H1 (cell line): ENCODE data around the gene JMJD1C. TPM values are rescaled to one million over a fixed set of nuclear protein-coding genes. Genes with fewer than 3 reads are reported as not detected.

Source experiments
- CTCF ChIA-PET: fragments of 300-600 bp; sonication (Branson Sonifier 250); formaldehyde crosslinking; loops from one replicate; lab custom pipeline; 2021; ENCODE audit not compliant: partially characterized antibody; lab: Charles Lee
- POLR2A ChIA-PET: fragments of 300-600 bp; sonication (Branson Sonifier 250); formaldehyde crosslinking; loops from one replicate; lab custom pipeline; 2021; ENCODE audit warnings: inconsistent platforms; ENCODE audit not compliant: partially characterized antibody; lab: Charles Lee
- DNase-seq, 2 experiments: peaks; one replicate each; pipeline versions ENCODE4 v3.0.0 to v3.0.0-alpha.2; 2010 to 2022; ENCODE audit warnings: low spot score in 2 of 2, low read depth in 1 of 2, mixed read lengths in 1 of 2
- FAIRE-seq: peaks from 2 replicates; lab custom pipeline; 2011; peaks lifted over from hg19 to GRCh38; lab: Jason Lieb, UNC
- H2AFZ ChIP-seq: 2 replicates; pipeline ENCODE4 v1.8.1; 2012; ENCODE audit warnings: low read length, inconsistent platforms
- H2AK5ac ChIP-seq: 2 replicates; pipeline ENCODE4 v1.6.1; 2013; ENCODE audit warnings: low read depth, low read length
- H2BK120ac ChIP-seq: replicated peaks from 2 replicates; pipeline ENCODE3; 2013; ENCODE audit warnings: low read depth, low read length, inconsistent platforms
- H2BK12ac ChIP-seq: 2 replicates; pipeline ENCODE4 v1.6.1; 2013; ENCODE audit warnings: low read depth, low read length
- H2BK15ac ChIP-seq: 2 replicates; pipeline ENCODE4 v1.6.1; 2013; ENCODE audit warnings: low read length
- H2BK20ac ChIP-seq: 2 replicates; pipeline ENCODE4 v1.6.1; 2013; ENCODE audit warnings: low read length
- H2BK5ac ChIP-seq: 2 replicates; pipeline ENCODE4 v1.6.1; 2013; ENCODE audit warnings: low read depth, low read length
- H3K14ac ChIP-seq: 2 replicates; pipeline ENCODE4 v1.6.1; 2013; ENCODE audit warnings: inconsistent platforms; ENCODE audit not compliant: insufficient read length
- H3K18ac ChIP-seq: 2 replicates; pipeline ENCODE4 v1.6.1; 2013; ENCODE audit warnings: low read length; ENCODE audit errors: extremely low read depth
- H3K23ac ChIP-seq: 2 replicates; pipeline ENCODE4 v1.6.1; 2013; ENCODE audit warnings: inconsistent platforms; ENCODE audit not compliant: insufficient read length
- H3K23me2 ChIP-seq: 2 replicates; pipeline ENCODE4 v1.6.1; 2013; ENCODE audit warnings: low read depth, low read length
- H3K27ac ChIP-seq: 2 replicates; pipeline ENCODE4 v1.6.1; 2011; ENCODE audit warnings: low read depth, low read length, inconsistent platforms
- H3K27me3 ChIP-seq, 4 experiments: replicated peaks in 1 of 4; 1 replicate in 1 of 4; 2 replicates in 3 of 4; pipeline versions ENCODE4 v1.6.1 to v1.8.1; 2011 to 2013; ENCODE audit warnings: low read length in 3 of 4, mild to moderate bottlenecking in 3 of 4, inconsistent platforms in 2 of 4, mixed read lengths in 2 of 4, moderate library complexity in 1 of 4; ENCODE audit not compliant: control insufficient read depth in 3 of 4, insufficient read depth in 3 of 4; ENCODE audit errors: extremely low read depth in 1 of 4
- H3K36me3 ChIP-seq, 4 experiments: 2 replicates each; pipeline versions ENCODE4 v1.6.1 to v1.8.1; 2011 to 2013; ENCODE audit warnings: mild to moderate bottlenecking in 4 of 4, low read length in 3 of 4, moderate library complexity in 2 of 4, control low read depth in 1 of 4, inconsistent platforms in 1 of 4; ENCODE audit not compliant: insufficient read depth in 4 of 4, control insufficient read depth in 2 of 4
- H3K4ac ChIP-seq: replicated peaks from 2 replicates; pipeline ENCODE3; 2013; ENCODE audit warnings: low read length, low read depth, mixed read lengths, inconsistent platforms; ENCODE audit not compliant: insufficient read length
- H3K4me1 ChIP-seq, 4 experiments: replicated peaks in 1 of 4; 1 replicate in 1 of 4; 2 replicates in 3 of 4; pipeline versions ENCODE4 v1.6.1 to v1.8.1; 2011 to 2013; ENCODE audit warnings: low read length in 3 of 4, inconsistent platforms in 2 of 4, mixed read lengths in 1 of 4; ENCODE audit not compliant: insufficient read depth in 4 of 4, control insufficient read depth in 3 of 4
- H3K4me2 ChIP-seq, 2 experiments: 2 replicates each; pipeline versions ENCODE4 v1.6.1 to v1.8.1; 2011 to 2013; ENCODE audit warnings: low read depth in 2 of 2, low read length in 2 of 2, control low read depth in 1 of 2, inconsistent platforms in 1 of 2, mild to moderate bottlenecking in 1 of 2; ENCODE audit not compliant: insufficient read depth in 1 of 2
- H3K4me3 ChIP-seq, 4 experiments: fragments of 200-600, 300-600 bp in 1 of 4; sonication (generic), shearing (Covaris generic), sonication (Bioruptor Twin) in 1 of 4; 2 replicates each; pipeline versions ENCODE4 v1.5.1 to v1.8.1; 2011 to 2016; ENCODE audit warnings: low read length in 4 of 4, low read depth in 3 of 4, control low read depth in 2 of 4, inconsistent platforms in 2 of 4, mild to moderate bottlenecking in 2 of 4, mixed read lengths in 1 of 4, moderate library complexity in 1 of 4; ENCODE audit not compliant: insufficient read depth in 2 of 4; ENCODE audit errors: extremely low read depth in 1 of 4
- H3K56ac ChIP-seq: replicated peaks from 2 replicates; pipeline ENCODE3; 2013; ENCODE audit warnings: low read depth, mild to moderate bottlenecking, mixed read lengths, low read length, inconsistent platforms; ENCODE audit not compliant: insufficient read length
- H3K79me1 ChIP-seq: 2 replicates; pipeline ENCODE4 v1.6.1; 2013; ENCODE audit warnings: low read depth, low read length, control low read depth
- H3K79me2 ChIP-seq, 2 experiments: 2 replicates each; pipeline versions ENCODE4 v1.6.1 to v1.8.1; 2012 to 2013; ENCODE audit warnings: low read length in 2 of 2, mild to moderate bottlenecking in 2 of 2, inconsistent platforms in 1 of 2; ENCODE audit not compliant: insufficient read depth in 2 of 2, control insufficient read depth in 1 of 2
- H3K9ac ChIP-seq, 4 experiments: replicated peaks in 1 of 4; 1 replicate in 1 of 4; 2 replicates in 3 of 4; pipeline versions ENCODE4 v1.6.1 to v1.8.1; 2011 to 2013; ENCODE audit warnings: low read depth in 3 of 4, low read length in 3 of 4, control low read depth in 2 of 4, mild to moderate bottlenecking in 2 of 4, moderate library complexity in 2 of 4, inconsistent platforms in 1 of 4; ENCODE audit errors: extremely low read depth in 1 of 4
- H3K9me3 ChIP-seq, 2 experiments: 2 replicates each; pipeline versions ENCODE4 v1.6.1 to v1.8.1; 2012 to 2013; ENCODE audit warnings: mild to moderate bottlenecking in 2 of 2, moderate library complexity in 2 of 2, control low read depth in 1 of 2, inconsistent platforms in 1 of 2, low read depth in 1 of 2, low read length in 1 of 2, mixed read lengths in 1 of 2; ENCODE audit not compliant: insufficient read depth in 2 of 2
- H4K20me1 ChIP-seq, 2 experiments: replicated peaks in 1 of 2; 2 replicates each; pipeline versions ENCODE3 to v1.8.1; 2011 to 2013; ENCODE audit warnings: inconsistent platforms in 2 of 2, low read length in 2 of 2, mild to moderate bottlenecking in 1 of 2; ENCODE audit not compliant: insufficient read depth in 2 of 2, control insufficient read depth in 1 of 2
- H4K5ac ChIP-seq: 2 replicates; pipeline ENCODE4 v1.6.1; 2013; ENCODE audit warnings: low read length, low read depth, mixed read lengths, inconsistent platforms; ENCODE audit not compliant: insufficient read length
- H4K8ac ChIP-seq: 2 replicates; pipeline ENCODE4 v1.8.0; 2013; ENCODE audit warnings: mild to moderate bottlenecking, moderate library complexity, low read length, inconsistent platforms; ENCODE audit not compliant: insufficient read depth; ENCODE audit errors: extremely low read depth
- H4K91ac ChIP-seq: replicated peaks from 2 replicates; pipeline ENCODE3; 2013; ENCODE audit warnings: low read length, mixed read lengths, inconsistent platforms; ENCODE audit not compliant: insufficient read length
- BRCA1 ChIP-seq: IDR thresholded peaks from 2 replicates; pipeline ENCODE4 v1.6.1; 2012; ENCODE audit warnings: low read depth, low read length, improper control_type of control experiment
- KDM1A ChIP-seq: fragments of 200-600, 300-600 bp; sonication (generic); IDR thresholded peaks from 2 replicates; pipeline ENCODE4 v1.7.1; 2016; ENCODE audit warnings: mild to moderate bottlenecking, low read length, borderline replicate concordance
- KDM5A ChIP-seq: fragments of 200-600 bp; IDR thresholded peaks from 2 replicates; pipeline ENCODE4 v1.7.1; 2012; ENCODE audit warnings: mild to moderate bottlenecking, low read length, inconsistent platforms, mixed read lengths
- NRF1 ChIP-seq: IDR thresholded peaks from 2 replicates; pipeline ENCODE4 v1.6.1; 2011; ENCODE audit warnings: mild to moderate bottlenecking, low read depth, low read length, improper control_type of control experiment
- POU5F1 ChIP-seq: IDR thresholded peaks from 2 replicates; pipeline ENCODE4 v1.6.1; 2011; ENCODE audit warnings: low read depth, mild to moderate bottlenecking, low read length, moderate library complexity
- RNF2 ChIP-seq: fragments of 200-900, 300-1000 bp; sonication (generic); IDR thresholded peaks from 2 replicates; pipeline ENCODE4 v1.7.1; 2016; ENCODE audit warnings: borderline replicate concordance, low read depth, mild to moderate bottlenecking, antibody characterized with exemption, low read length; ENCODE audit not compliant: poor library complexity, severe bottlenecking; ENCODE audit errors: missing control alignments
- USF2 ChIP-seq: IDR thresholded peaks from 2 replicates; pipeline ENCODE4 v1.6.1; 2011; ENCODE audit warnings: low read length, improper control_type of control experiment
- WGBS, 2 experiments: shearing (Covaris generic) in 1 of 2; methylation state at CpG; one replicate each; pipeline versions ENCODE4 v1.1.6 to v1.1.7; 2013 to 2015; ENCODE audit warnings: low lambda C conversion rate in 2 of 2, mixed read lengths in 2 of 2, inconsistent platforms in 1 of 2, low coverage in 1 of 2, missing lambda C conversion rate in 1 of 2; ENCODE audit not compliant: insufficient replicate concordance in 2 of 2, insufficient coverage in 1 of 2, insufficient read length in 1 of 2; ENCODE audit errors: extremely low coverage in 1 of 2, missing lambda C conversion rate in 1 of 2; 5-methylcytosine and 5-hydroxymethylcytosine counted together
- polyA plus RNA-seq, 7 experiments: library from polyadenylated mRNA; depleted of rRNA in 3 of 7; stranded (reverse) in 5 of 7; unstranded in 2 of 7; fragments of >200 nt in 5 of 7; fragments of 200-250 nt in 2 of 7; gene quantifications; 1 replicate in 5 of 7; 2 replicates in 1 of 7; 4 replicates in 1 of 7; pipeline versions ENCODE4 v1.2.1 to v1.2.3, GENCODE V29; 2011 to 2013; ENCODE audit warnings: missing spikeins in 2 of 7, mixed read lengths in 2 of 7
- total RNA-seq: library from RNA; stranded (reverse); fragmentation: NEBNext Ultra II Directional; extraction: Animal tissue kit (Norgen Biotek cat#: 25700); gene quantifications from 2 replicates; pipeline ENCODE4 v1.2.1, GENCODE V29; 2021

The JMJD1C gene
- total and polyA plus RNA-seq, 2 of the 8 experiments (the other 6 are each of a cell fraction or from before 2014, with no cell fraction given), result 54.5 to 210 TPM

- H3K9ac ChIP-seq, result no peak overlapping the region
- H3K79me1 ChIP-seq, result peaks cover 16% of the 10 kb centered on the region
- FAIRE-seq (no peak), DNase-seq (no peak)
- H2BK15ac ChIP-seq, result no peak overlapping the region
- H3K27me3 ChIP-seq, result no peaks in the 10 kb centered on the region
- H2AFZ ChIP-seq, result no peak overlapping the region
- no peak overlapping the region for H4K91ac ChIP-seq
- H3K4me1 ChIP-seq, result no peaks in the 10 kb centered on the region; a peak in 2 of 7 replicates
- no peak overlapping the region for H4K8ac ChIP-seq
- no peak overlapping the region for H2BK120ac ChIP-seq
- H2BK12ac ChIP-seq, result no peak overlapping the region
- H4K20me1 ChIP-seq, result peaks cover 0 to 8% of the 10 kb centered on the region in 2 experiments
- CTCF ChIA-PET, result interaction anchor here (1.1 kb wide), 1 partner anchor 23 kb away, joined by 3 read pairs; no protein-coding TSS in a partner anchor
- no peak overlapping the region for H3K4me2 ChIP-seq
- no peak overlapping the region for H2BK20ac ChIP-seq
- peaks cover 0 to 80% of the 10 kb centered on the region in 2 experiments; a peak in 3 of 4 replicates for H3K79me2 ChIP-seq
- POLR2A ChIA-PET, result no interaction called here
- no peak overlapping the region for H4K5ac ChIP-seq
- H3K23ac ChIP-seq, result no peak overlapping the region
- H2BK5ac ChIP-seq, result no peak overlapping the region
- no peak overlapping the region for H3K18ac ChIP-seq
- no peak overlapping the region for H3K14ac ChIP-seq
- H3K9me3 ChIP-seq, result no peaks in the 10 kb centered on the region
- no peak overlapping the region for H3K56ac ChIP-seq
- H3K36me3 ChIP-seq, result peaks cover 0 to 6% (median 3%) of the 10 kb centered on the region in 4 experiments; a peak in 4 of 8 replicates
- no peak overlapping the region for H3K27ac ChIP-seq
- WGBS, 2 experiments, result 84% methylated on average over 2 of the region's 2 CpGs; no CpG with 5 or more reads in 1 of the 2 experiments
- no peak overlapping the region for H3K4me3 ChIP-seq
- no peaks in the 10 kb centered on the region for H3K23me2 ChIP-seq
- no peak overlapping the region for H2AK5ac ChIP-seq
- H3K4ac ChIP-seq, result no peak overlapping the region
- TF ChIP-seq NRF1 (no peak), POU5F1 (no peak), KDM5A (no peak), BRCA1 (no peak), KDM1A (no peak), USF2 (no peak), RNF2 (no peak)
Observed at GRCh38 chr10:63384675-63385074, 81.1 kb downstream of the JMJD1C start.
